GM23248 (cell line): Measurements from ENCODE around the gene KCNQ4. TPM values are rescaled to one million over a fixed set of nuclear protein-coding genes. Genes with fewer than 3 reads are reported as not detected.

Source experiments
- DNase-seq: peaks from one replicate; pipeline ENCODE4 v3.0.0-alpha.2; 2015
- H2AFZ ChIP-seq: fragments of 200-600 bp; sonication (generic); 2 replicates; pipeline ENCODE4 v1.6.1; 2016; ENCODE audit warnings: antibody characterized with exemption
- H3F3A ChIP-seq: fragments of 200-600 bp; sonication (generic); 2 replicates; pipeline ENCODE4 v1.6.1; 2016; ENCODE audit warnings: mild to moderate bottlenecking, antibody characterized with exemption, mixed run types; ENCODE audit not compliant: insufficient read depth
- H3K27ac ChIP-seq: fragments of 200-600 bp; sonication (generic); 2 replicates; pipeline ENCODE4 v1.5.1; 2016; ENCODE audit warnings: mild to moderate bottlenecking
- H3K27me3 ChIP-seq: fragments of 200-600 bp; sonication (generic); replicated peaks from 2 replicates; pipeline ENCODE4 v1.6.1; 2016; ENCODE audit warnings: mild to moderate bottlenecking; ENCODE audit not compliant: insufficient read depth
- H3K36me3 ChIP-seq: fragments of 200-600 bp; sonication (generic); 2 replicates; pipeline ENCODE4 v1.6.1; 2016; ENCODE audit warnings: low read depth, mild to moderate bottlenecking
- H3K4me1 ChIP-seq: fragments of 200-600 bp; sonication (generic); 2 replicates; pipeline ENCODE4 v1.6.1; 2016; ENCODE audit warnings: mild to moderate bottlenecking; ENCODE audit not compliant: insufficient read depth
- H3K4me2 ChIP-seq: fragments of 200-600 bp; sonication (generic); one replicate; pipeline ENCODE4 v1.6.1; 2016; ENCODE audit warnings: mild to moderate bottlenecking; ENCODE audit not compliant: unreplicated experiment
- H3K4me3 ChIP-seq: fragments of 200-600 bp; sonication (generic); 2 replicates; pipeline ENCODE4 v1.5.1; 2016; ENCODE audit warnings: mild to moderate bottlenecking
- H3K79me2 ChIP-seq: fragments of 200-600 bp; sonication (generic); 2 replicates; pipeline ENCODE4 v1.6.1; 2016; ENCODE audit warnings: mild to moderate bottlenecking; ENCODE audit not compliant: insufficient read depth
- H3K9ac ChIP-seq: fragments of 200-600 bp; sonication (generic); 2 replicates; pipeline ENCODE4 v1.6.1; 2016; ENCODE audit warnings: mild to moderate bottlenecking
- H3K9me2 ChIP-seq: fragments of 200-600 bp; sonication (generic); 2 replicates; pipeline ENCODE4 v1.6.1; 2016; ENCODE audit warnings: mixed run types, mild to moderate bottlenecking, moderate library complexity; ENCODE audit not compliant: insufficient read depth
- H3K9me3 ChIP-seq: fragments of 200-600 bp; sonication (generic); one replicate; pipeline ENCODE4 v1.6.1; 2017; ENCODE audit warnings: low read depth
- H4K20me1 ChIP-seq: fragments of 200-600 bp; sonication (generic); 2 replicates; pipeline ENCODE4 v1.6.0; 2016; ENCODE audit not compliant: insufficient read depth
- EZH2 ChIP-seq: fragments of 200-600 bp; sonication (generic); IDR thresholded peaks from 2 replicates; pipeline ENCODE4 v1.6.1; 2018; ENCODE audit warnings: antibody characterized with exemption, mild to moderate bottlenecking; ENCODE audit not compliant: insufficient read depth, poor library complexity, severe bottlenecking
- EZH2phosphoT487 ChIP-seq: fragments of 200-600 bp; sonication (generic); IDR thresholded peaks from 2 replicates; pipeline ENCODE4 v1.6.1; 2018; ENCODE audit warnings: antibody characterized with exemption, moderate library complexity, mild to moderate bottlenecking, low read depth; ENCODE audit not compliant: insufficient read depth
- WGBS, 2 experiments: methylation state at CpG; one replicate each; pipeline ENCODE4 v1.1.6; 2015 to 2017; ENCODE audit warnings: low lambda C conversion rate in 2 of 2, low coverage in 1 of 2; ENCODE audit errors: missing lambda C conversion rate in 2 of 2; 5-methylcytosine and 5-hydroxymethylcytosine counted together
- in situ Hi-C: fragments of 300-500 bp; cut with MboI; formaldehyde crosslinking; loops from 2 replicates; pipeline ENCODE4 v1.15.0; 2020
- polyA plus RNA-seq: library from polyadenylated mRNA; unstranded; fragments of >200 nt; fragmentation: Nextera tagmentation; extraction: Ambion mirVana; gene quantifications from 2 replicates; pipeline ENCODE4 v1.2.1, GENCODE V29; 2016
- total RNA-seq: library from RNA; depleted of rRNA; stranded (reverse); fragments of >200 nt; shearing (Covaris generic); gene quantifications from 2 replicates; pipeline ENCODE4 v1.2.3, GENCODE V29; 2014; rRNA removed

KCNQ4 gene
- total RNA-seq (not detected in 2 replicates), polyA plus RNA-seq (not detected in 2 replicates)

- H3K36me3 ChIP-seq, result no peaks in the 10 kb centered on the region
- TF ChIP-seq EZH2phosphoT487 (no peak), EZH2 (peak; percentile 65)
- H3K4me2 ChIP-seq, result peak within 1 kb of the TSS; percentile 35
- peaks cover 18% of the 10 kb centered on the region for H3K27me3 ChIP-seq
- no peaks in the 10 kb centered on the region for H3K79me2 ChIP-seq
- H3F3A ChIP-seq, result no peaks in the 10 kb centered on the region
- H3K4me1 ChIP-seq, result no peaks in the 10 kb centered on the region
- no peak within 1 kb of the TSS for H2AFZ ChIP-seq
- WGBS, 2 experiments, result 12 to 17% methylated on average over 34 to 61 of the region's 73 CpGs
- no peak within 1 kb of the TSS for H3K27ac ChIP-seq
- H4K20me1 ChIP-seq, result no peaks in the 10 kb centered on the region
- no peak within 1 kb of the TSS for H3K9ac ChIP-seq
- in situ Hi-C loops, result no loop called here
- DNase-seq, result peak; percentile 52
- no peaks in the 10 kb centered on the region for H3K9me3 ChIP-seq
- no peaks in the 10 kb centered on the region for H3K9me2 ChIP-seq
- H3K4me3 ChIP-seq, result peak within 1 kb of the TSS; percentile 29; the same call in 1 of the 2 replicates
Measured at GRCh38 chr1:40783001-40783905, at the start of gene KCNQ4. Gene KCNQ4, plus strand, starts transcription at chr1:40783787. Its CDS starts 307 bp downstream, at chr1:40784094.

- no peaks in the 10 kb centered on the region for H4K20me1 ChIP-seq
- in situ Hi-C loops, result no loop called here
- H3K4me2 ChIP-seq, result no peak overlapping the region
- no peaks in the 10 kb centered on the region for H3K9me2 ChIP-seq
- H3K27me3 ChIP-seq, result no peaks in the 10 kb centered on the region
- 71 to 79% methylated on average over 8 of the region's 8 CpGs for WGBS, 2 experiments
- H3K36me3 ChIP-seq, result peaks cover 8% of the 10 kb centered on the region; the same call in 1 of the 2 replicates
- no peak for DNase-seq
- peaks cover 76% of the 10 kb centered on the region for H3K79me2 ChIP-seq
- no peak overlapping the region for H2AFZ ChIP-seq
- no peaks in the 10 kb centered on the region for H3K9me3 ChIP-seq
- peaks cover 16% of the 10 kb centered on the region for H3F3A ChIP-seq
- TF ChIP-seq EZH2phosphoT487, result no peak
- TF ChIP-seq EZH2, result no peak
- no peak overlapping the region for H3K9ac ChIP-seq
- H3K27ac ChIP-seq, result no peak overlapping the region
- H3K4me3 ChIP-seq, result no peak overlapping the region
- peaks cover 13% of the 10 kb centered on the region; the same call in 1 of the 2 replicates for H3K4me1 ChIP-seq
Measured at GRCh38 chr1:40734882-40735628, 48.5 kb upstream of the KCNQ4 start.

- Histone ChIP-seq H3K4me3 (no peak overlapping the region), H2AFZ (no peak overlapping the region), H4K20me1 (no peaks in the 10 kb centered on the region), H3K79me2 (peaks cover 68% of the 10 kb centered on the region), H3K9ac (no peak overlapping the region), H3K27ac (peak overlapping the region; percentile 12), H3K4me2 (no peak overlapping the region), H3K4me1 (peaks cover 14% of the 10 kb centered on the region; the same call in 1 of the 2 replicates), H3K9me3 (no peaks in the 10 kb centered on the region), H3K9me2 (no peaks in the 10 kb centered on the region), H3F3A (peaks cover 17% of the 10 kb centered on the region), H3K36me3 (peaks cover 14% of the 10 kb centered on the region; the same call in 1 of the 2 replicates), H3K27me3 (no peaks in the 10 kb centered on the region)
- in situ Hi-C loops, result no loop called here
- DNase-seq, result peak; percentile 60
- TF ChIP-seq EZH2phosphoT487, result no peak
- TF ChIP-seq EZH2, result no peak
Measured at GRCh38 chr1:40736085-40736531, 47.5 kb upstream of the KCNQ4 start.

- no peak overlapping the region for H3K4me2 ChIP-seq
- peak overlapping the region; percentile 32; the same call in 1 of the 2 replicates for H3K27ac ChIP-seq
- H3K9ac ChIP-seq, result no peak overlapping the region
- no peak overlapping the region for H2AFZ ChIP-seq
- H3K9me3 ChIP-seq, result no peaks in the 10 kb centered on the region
- H3K9me2 ChIP-seq, result no peaks in the 10 kb centered on the region
- in situ Hi-C loops, result no loop called here
- H3K27me3 ChIP-seq, result no peaks in the 10 kb centered on the region
- WGBS, 2 experiments, result 97% methylated on average over 6 of the region's 6 CpGs
- H3K79me2 ChIP-seq, result peaks cover 49% of the 10 kb centered on the region
- H3K36me3 ChIP-seq, result peaks cover 14% of the 10 kb centered on the region; the same call in 1 of the 2 replicates
- H3K4me3 ChIP-seq, result no peak overlapping the region
- H4K20me1 ChIP-seq, result no peaks in the 10 kb centered on the region
- DNase-seq, result no peak
- H3K4me1 ChIP-seq, result peaks cover 14% of the 10 kb centered on the region; the same call in 1 of the 2 replicates
- H3F3A ChIP-seq, result peaks cover 17% of the 10 kb centered on the region
- TF ChIP-seq EZH2phosphoT487 (no peak), EZH2 (no peak)
Measured at GRCh38 chr1:40738831-40739230, 44.8 kb upstream of the KCNQ4 start.
